H1 (cell line): ENCODE results near the gene OXLD1. TPM values are rescaled to one million over a fixed set of nuclear protein-coding genes. Genes with fewer than 3 reads are reported as not detected.

ENCODE experiments used
- CTCF ChIA-PET: fragments of 300-600 bp; sonication (Branson Sonifier 250); formaldehyde crosslinking; loops from one replicate; lab custom pipeline; 2021; ENCODE audit not compliant: partially characterized antibody; lab: Charles Lee
- POLR2A ChIA-PET: fragments of 300-600 bp; sonication (Branson Sonifier 250); formaldehyde crosslinking; loops from one replicate; lab custom pipeline; 2021; ENCODE audit warnings: inconsistent platforms; ENCODE audit not compliant: partially characterized antibody; lab: Charles Lee
- DNase-seq, 2 experiments: peaks; one replicate each; pipeline versions ENCODE4 v3.0.0 to v3.0.0-alpha.2; 2010 to 2022; ENCODE audit warnings: low spot score in 2 of 2, low read depth in 1 of 2, mixed read lengths in 1 of 2
- FAIRE-seq: peaks from 2 replicates; lab custom pipeline; 2011; peaks lifted over from hg19 to GRCh38; lab: Jason Lieb, UNC
- H2AFZ ChIP-seq: 2 replicates; pipeline ENCODE4 v1.8.1; 2012; ENCODE audit warnings: low read length, inconsistent platforms
- H2AK5ac ChIP-seq: 2 replicates; pipeline ENCODE4 v1.6.1; 2013; ENCODE audit warnings: low read depth, low read length
- H2BK120ac ChIP-seq: replicated peaks from 2 replicates; pipeline ENCODE3; 2013; ENCODE audit warnings: low read depth, low read length, inconsistent platforms
- H2BK12ac ChIP-seq: 2 replicates; pipeline ENCODE4 v1.6.1; 2013; ENCODE audit warnings: low read depth, low read length
- H2BK15ac ChIP-seq: 2 replicates; pipeline ENCODE4 v1.6.1; 2013; ENCODE audit warnings: low read length
- H2BK20ac ChIP-seq: 2 replicates; pipeline ENCODE4 v1.6.1; 2013; ENCODE audit warnings: low read length
- H2BK5ac ChIP-seq: 2 replicates; pipeline ENCODE4 v1.6.1; 2013; ENCODE audit warnings: low read depth, low read length
- H3K14ac ChIP-seq: 2 replicates; pipeline ENCODE4 v1.6.1; 2013; ENCODE audit warnings: inconsistent platforms; ENCODE audit not compliant: insufficient read length
- H3K18ac ChIP-seq: 2 replicates; pipeline ENCODE4 v1.6.1; 2013; ENCODE audit warnings: low read length; ENCODE audit errors: extremely low read depth
- H3K23ac ChIP-seq: 2 replicates; pipeline ENCODE4 v1.6.1; 2013; ENCODE audit warnings: inconsistent platforms; ENCODE audit not compliant: insufficient read length
- H3K23me2 ChIP-seq: 2 replicates; pipeline ENCODE4 v1.6.1; 2013; ENCODE audit warnings: low read depth, low read length
- H3K27ac ChIP-seq: 2 replicates; pipeline ENCODE4 v1.6.1; 2011; ENCODE audit warnings: low read depth, low read length, inconsistent platforms
- H3K27me3 ChIP-seq, 4 experiments: replicated peaks in 1 of 4; 1 replicate in 1 of 4; 2 replicates in 3 of 4; pipeline versions ENCODE4 v1.6.1 to v1.8.1; 2011 to 2013; ENCODE audit warnings: low read length in 3 of 4, mild to moderate bottlenecking in 3 of 4, inconsistent platforms in 2 of 4, mixed read lengths in 2 of 4, moderate library complexity in 1 of 4; ENCODE audit not compliant: control insufficient read depth in 3 of 4, insufficient read depth in 3 of 4; ENCODE audit errors: extremely low read depth in 1 of 4
- H3K36me3 ChIP-seq, 4 experiments: 2 replicates each; pipeline versions ENCODE4 v1.6.1 to v1.8.1; 2011 to 2013; ENCODE audit warnings: mild to moderate bottlenecking in 4 of 4, low read length in 3 of 4, moderate library complexity in 2 of 4, control low read depth in 1 of 4, inconsistent platforms in 1 of 4; ENCODE audit not compliant: insufficient read depth in 4 of 4, control insufficient read depth in 2 of 4
- H3K4ac ChIP-seq: replicated peaks from 2 replicates; pipeline ENCODE3; 2013; ENCODE audit warnings: low read length, low read depth, mixed read lengths, inconsistent platforms; ENCODE audit not compliant: insufficient read length
- H3K4me1 ChIP-seq, 4 experiments: replicated peaks in 1 of 4; 1 replicate in 1 of 4; 2 replicates in 3 of 4; pipeline versions ENCODE4 v1.6.1 to v1.8.1; 2011 to 2013; ENCODE audit warnings: low read length in 3 of 4, inconsistent platforms in 2 of 4, mixed read lengths in 1 of 4; ENCODE audit not compliant: insufficient read depth in 4 of 4, control insufficient read depth in 3 of 4
- H3K4me2 ChIP-seq, 2 experiments: 2 replicates each; pipeline versions ENCODE4 v1.6.1 to v1.8.1; 2011 to 2013; ENCODE audit warnings: low read depth in 2 of 2, low read length in 2 of 2, control low read depth in 1 of 2, inconsistent platforms in 1 of 2, mild to moderate bottlenecking in 1 of 2; ENCODE audit not compliant: insufficient read depth in 1 of 2
- H3K4me3 ChIP-seq, 4 experiments: fragments of 200-600, 300-600 bp in 1 of 4; sonication (generic), shearing (Covaris generic), sonication (Bioruptor Twin) in 1 of 4; 2 replicates each; pipeline versions ENCODE4 v1.5.1 to v1.8.1; 2011 to 2016; ENCODE audit warnings: low read length in 4 of 4, low read depth in 3 of 4, control low read depth in 2 of 4, inconsistent platforms in 2 of 4, mild to moderate bottlenecking in 2 of 4, mixed read lengths in 1 of 4, moderate library complexity in 1 of 4; ENCODE audit not compliant: insufficient read depth in 2 of 4; ENCODE audit errors: extremely low read depth in 1 of 4
- H3K56ac ChIP-seq: replicated peaks from 2 replicates; pipeline ENCODE3; 2013; ENCODE audit warnings: low read depth, mild to moderate bottlenecking, mixed read lengths, low read length, inconsistent platforms; ENCODE audit not compliant: insufficient read length
- H3K79me1 ChIP-seq: 2 replicates; pipeline ENCODE4 v1.6.1; 2013; ENCODE audit warnings: low read depth, low read length, control low read depth
- H3K79me2 ChIP-seq, 2 experiments: 2 replicates each; pipeline versions ENCODE4 v1.6.1 to v1.8.1; 2012 to 2013; ENCODE audit warnings: low read length in 2 of 2, mild to moderate bottlenecking in 2 of 2, inconsistent platforms in 1 of 2; ENCODE audit not compliant: insufficient read depth in 2 of 2, control insufficient read depth in 1 of 2
- H3K9ac ChIP-seq, 4 experiments: replicated peaks in 1 of 4; 1 replicate in 1 of 4; 2 replicates in 3 of 4; pipeline versions ENCODE4 v1.6.1 to v1.8.1; 2011 to 2013; ENCODE audit warnings: low read depth in 3 of 4, low read length in 3 of 4, control low read depth in 2 of 4, mild to moderate bottlenecking in 2 of 4, moderate library complexity in 2 of 4, inconsistent platforms in 1 of 4; ENCODE audit errors: extremely low read depth in 1 of 4
- H3K9me3 ChIP-seq, 2 experiments: 2 replicates each; pipeline versions ENCODE4 v1.6.1 to v1.8.1; 2012 to 2013; ENCODE audit warnings: mild to moderate bottlenecking in 2 of 2, moderate library complexity in 2 of 2, control low read depth in 1 of 2, inconsistent platforms in 1 of 2, low read depth in 1 of 2, low read length in 1 of 2, mixed read lengths in 1 of 2; ENCODE audit not compliant: insufficient read depth in 2 of 2
- H4K20me1 ChIP-seq, 2 experiments: replicated peaks in 1 of 2; 2 replicates each; pipeline versions ENCODE3 to v1.8.1; 2011 to 2013; ENCODE audit warnings: inconsistent platforms in 2 of 2, low read length in 2 of 2, mild to moderate bottlenecking in 1 of 2; ENCODE audit not compliant: insufficient read depth in 2 of 2, control insufficient read depth in 1 of 2
- H4K5ac ChIP-seq: 2 replicates; pipeline ENCODE4 v1.6.1; 2013; ENCODE audit warnings: low read length, low read depth, mixed read lengths, inconsistent platforms; ENCODE audit not compliant: insufficient read length
- H4K8ac ChIP-seq: 2 replicates; pipeline ENCODE4 v1.8.0; 2013; ENCODE audit warnings: mild to moderate bottlenecking, moderate library complexity, low read length, inconsistent platforms; ENCODE audit not compliant: insufficient read depth; ENCODE audit errors: extremely low read depth
- H4K91ac ChIP-seq: replicated peaks from 2 replicates; pipeline ENCODE3; 2013; ENCODE audit warnings: low read length, mixed read lengths, inconsistent platforms; ENCODE audit not compliant: insufficient read length
- BCL11A ChIP-seq, 2 experiments: IDR thresholded peaks; one replicate each; pipeline ENCODE4 v1.6.1; 2011; ENCODE audit warnings: low read depth in 2 of 2, low read length in 2 of 2, mild to moderate bottlenecking in 2 of 2
- EGR1 ChIP-seq: IDR thresholded peaks from 2 replicates; pipeline ENCODE4 v1.6.1; 2011; ENCODE audit warnings: low read depth, low read length, borderline replicate concordance
- FOSL1 ChIP-seq: IDR thresholded peaks from 2 replicates; pipeline ENCODE4 v1.6.1; 2011; ENCODE audit warnings: mild to moderate bottlenecking, low read depth, low read length, moderate library complexity; ENCODE audit not compliant: insufficient read depth
- HDAC6 ChIP-seq: IDR thresholded peaks from one replicate; pipeline ENCODE4 v1.7.1; 2012; ENCODE audit warnings: low read depth, mild to moderate bottlenecking, inconsistent platforms, low read length, moderate library complexity
- JUN ChIP-seq: IDR thresholded peaks from 2 replicates; pipeline ENCODE4 v1.6.1; 2011; ENCODE audit warnings: low read depth, mild to moderate bottlenecking, improper control_type of control experiment, low read length
- JUND ChIP-seq: IDR thresholded peaks from 2 replicates; pipeline ENCODE4 v1.6.1; 2011; ENCODE audit warnings: mild to moderate bottlenecking, improper control_type of control experiment, low read length
- NRF1 ChIP-seq: IDR thresholded peaks from 2 replicates; pipeline ENCODE4 v1.6.1; 2011; ENCODE audit warnings: mild to moderate bottlenecking, low read depth, low read length, improper control_type of control experiment
- RBBP5 ChIP-seq: IDR thresholded peaks from 2 replicates; pipeline ENCODE4 v1.7.1; 2012; ENCODE audit warnings: low read depth, mild to moderate bottlenecking, inconsistent platforms, low read length, moderate library complexity, borderline replicate concordance
- RFX5 ChIP-seq: IDR thresholded peaks from 2 replicates; pipeline ENCODE4 v1.6.1; 2011; ENCODE audit warnings: low read depth, low read length, improper control_type of control experiment, borderline replicate concordance
- SAP30 ChIP-seq: fragments of 300-600 bp; sonication (generic); IDR thresholded peaks from 2 replicates; pipeline ENCODE4 v1.7.1; 2012; ENCODE audit warnings: low read length, moderate library complexity, mild to moderate bottlenecking, inconsistent platforms; ENCODE audit not compliant: insufficient read depth, insufficient replicate concordance
- SP1 ChIP-seq: IDR thresholded peaks from 2 replicates; pipeline ENCODE4 v1.6.1; 2011; ENCODE audit warnings: low read depth, low read length
- SUZ12 ChIP-seq: fragments of 200-600 bp; sonication (generic); IDR thresholded peaks from 2 replicates; pipeline ENCODE4 v1.6.1; 2012; ENCODE audit warnings: mild to moderate bottlenecking, inconsistent platforms, low read length, moderate library complexity, mixed read lengths
- TAF1 ChIP-seq: IDR thresholded peaks from 2 replicates; pipeline ENCODE4 v1.6.1; 2011; ENCODE audit warnings: mild to moderate bottlenecking, low read depth, low read length
- TCF12 ChIP-seq: IDR thresholded peaks from 2 replicates; pipeline ENCODE4 v1.6.1; 2011; ENCODE audit warnings: low read depth, mild to moderate bottlenecking, low read length
- YY1 ChIP-seq: IDR thresholded peaks from 2 replicates; pipeline ENCODE4 v1.6.1; 2011; ENCODE audit warnings: low read depth, mild to moderate bottlenecking, low read length
- WGBS, 2 experiments: shearing (Covaris generic) in 1 of 2; methylation state at CpG; one replicate each; pipeline versions ENCODE4 v1.1.6 to v1.1.7; 2013 to 2015; ENCODE audit warnings: low lambda C conversion rate in 2 of 2, mixed read lengths in 2 of 2, inconsistent platforms in 1 of 2, low coverage in 1 of 2, missing lambda C conversion rate in 1 of 2; ENCODE audit not compliant: insufficient replicate concordance in 2 of 2, insufficient coverage in 1 of 2, insufficient read length in 1 of 2; ENCODE audit errors: extremely low coverage in 1 of 2, missing lambda C conversion rate in 1 of 2; 5-methylcytosine and 5-hydroxymethylcytosine counted together
- polyA plus RNA-seq, 7 experiments: library from polyadenylated mRNA; depleted of rRNA in 3 of 7; stranded (reverse) in 5 of 7; unstranded in 2 of 7; fragments of >200 nt in 5 of 7; fragments of 200-250 nt in 2 of 7; gene quantifications; 1 replicate in 5 of 7; 2 replicates in 1 of 7; 4 replicates in 1 of 7; pipeline versions ENCODE4 v1.2.1 to v1.2.3, GENCODE V29; 2011 to 2013; ENCODE audit warnings: missing spikeins in 2 of 7, mixed read lengths in 2 of 7
- total RNA-seq: library from RNA; stranded (reverse); fragmentation: NEBNext Ultra II Directional; extraction: Animal tissue kit (Norgen Biotek cat#: 25700); gene quantifications from 2 replicates; pipeline ENCODE4 v1.2.1, GENCODE V29; 2021

OXLD1 gene
- total and polyA plus RNA-seq, 2 of the 8 experiments (the other 6 are each of a cell fraction or from before 2014, with no cell fraction given), result 41.5 to 61.9 TPM

DNA sequence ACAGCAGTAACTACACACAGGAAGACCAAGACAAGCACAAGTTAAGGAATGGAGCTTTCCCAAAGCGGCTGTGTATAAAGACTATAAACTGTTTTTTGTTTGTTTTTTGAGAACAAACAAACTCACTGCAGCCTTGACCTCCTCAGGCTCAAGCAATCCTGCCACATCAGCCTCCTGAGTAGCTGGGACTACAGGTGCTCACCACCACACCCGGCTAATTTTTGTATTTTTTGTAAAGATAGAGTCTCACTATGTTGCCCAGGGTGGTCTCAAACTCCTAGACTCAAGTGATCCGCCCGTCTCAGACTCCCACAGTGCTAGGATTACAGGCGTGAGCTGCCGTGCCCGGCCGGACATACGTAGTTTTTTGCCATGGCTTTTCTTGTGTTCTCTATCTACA, 6.0 kb downstream of the OXLD1 start:
- DNase-seq (no peak), FAIRE-seq (no peak)
- no peak overlapping the region for H3K56ac ChIP-seq
- no peak overlapping the region for H2BK15ac ChIP-seq
- no peak overlapping the region for H2BK12ac ChIP-seq
- H3K4me1 ChIP-seq, result peaks cover under 1 to 5% (median 2%) of the 10 kb centered on the region in 4 experiments
- no peak overlapping the region for H3K9ac ChIP-seq
- H2BK5ac ChIP-seq, result no peak overlapping the region
- H2AK5ac ChIP-seq, result no peak overlapping the region
- POLR2A ChIA-PET, result interaction anchor here (1.0 to 2.1 kb wide), 7 partner anchors 10 to 42 kb away, joined by 3 to 8 read pairs (median 4); partner anchors contain the start of genes MRPL12, NPLOC4 and TSPAN10
- 92% methylated on average over 9 of the region's 9 CpGs; no CpG with 5 or more reads in 1 of the 2 experiments for WGBS, 2 experiments
- peaks cover 0 to 2% of the 10 kb centered on the region in 2 experiments; a peak in 1 of 4 replicates for H3K79me2 ChIP-seq
- CTCF ChIA-PET, result interaction anchor here (0.7 to 1.2 kb wide), 4 partner anchors 11 to 22 kb away, joined by 3 read pairs; no protein-coding TSS in a partner anchor
- H3K79me1 ChIP-seq, result peaks cover 4% of the 10 kb centered on the region; the same call in 1 of the 2 replicates
- H2BK20ac ChIP-seq, result no peak overlapping the region
- H3K4ac ChIP-seq, result no peak overlapping the region
- H3K23me2 ChIP-seq, result no peaks in the 10 kb centered on the region; the same call in 1 of the 2 replicates
- H3K27me3 ChIP-seq, result no peaks in the 10 kb centered on the region
- no peak overlapping the region for H3K4me2 ChIP-seq
- H3K27ac ChIP-seq, result no peak overlapping the region
- H2BK120ac ChIP-seq, result no peak overlapping the region
- no peak overlapping the region for H3K4me3 ChIP-seq
- no peaks in the 10 kb centered on the region for H3K9me3 ChIP-seq
- no peak overlapping the region for H4K5ac ChIP-seq
- H4K20me1 ChIP-seq, result no peaks in the 10 kb centered on the region
- H4K8ac ChIP-seq, result no peak overlapping the region
- H3K23ac ChIP-seq, result no peak overlapping the region
- H3K14ac ChIP-seq, result no peak overlapping the region
- H3K18ac ChIP-seq, result no peak overlapping the region
- peaks cover 0 to 5% (median 0%) of the 10 kb centered on the region in 4 experiments; a peak in 1 of 8 replicates for H3K36me3 ChIP-seq
- H4K91ac ChIP-seq, result no peak overlapping the region
- H2AFZ ChIP-seq, result no peak overlapping the region
- TF ChIP-seq TAF1 (no peak), YY1 (no peak), JUND (no peak), BCL11A (IDR thresholded peaks at IDR 0.05; ENCODE audit: low read depth in 2 of 2, low read length in 2 of 2) (no peak), TCF12 (no peak), SUZ12 (no peak), JUN (no peak), RFX5 (no peak), SP1 (no peak), FOSL1 (no peak), HDAC6 (no peak), EGR1 (no peak), NRF1 (no peak), RBBP5 (no peak), SAP30 (no peak)
